Cortex of kidney (tissue), 1 donor: ENCODE results near the gene IL23A.

Source experiments
- DNase-seq: peaks from one replicate; lab custom pipeline; 2025; lab: John Stamatoyannopoulos, UW

Gene IL23A

GRCh38 chr12:56361487-56362129 lies 22.9 kb downstream of the IL23A start:
- no peak for DNase-seq

GRCh38 chr12:56362130-56363059 lies 23.7 kb downstream of the IL23A start, which contains the start of gene APOF:
Gene APOF, minus strand, starts transcription at chr12:56362857. Its CDS starts 112 bp downstream, at chr12:56362745.
- no peak for DNase-seq

- no peak for DNase-seq
Observed at GRCh38 chr12:56366948-56367347, 28.3 kb downstream of the IL23A start.

GRCh38 chr12:56373515-56373914 lies 34.8 kb downstream of the IL23A start:
- no peak for DNase-seq

- DNase-seq: no peak
Observed at GRCh38 chr12:56374726-56375597, 36.3 kb downstream of the IL23A start.

GRCh38 chr12:56375598-56376434 lies 37.1 kb downstream of the IL23A start:
- DNase-seq: no peak

GRCh38 chr12:56377310-56377988 lies 38.8 kb downstream of the IL23A start:
- DNase-seq: no peak

- DNase-seq: no peak
Observed at GRCh38 chr12:56377989-56378316, 39.3 kb downstream of the IL23A start.

GRCh38 chr12:56382611-56383010 lies 43.9 kb downstream of the IL23A start:
- DNase-seq: no peak

GRCh38 chr12:56385873-56386272 lies 47.2 kb downstream of the IL23A start:
- DNase-seq: no peak

- no peak for DNase-seq
Observed at GRCh38 chr12:56387152-56387736, 48.6 kb downstream of the IL23A start.

- no peak for DNase-seq
Observed at GRCh38 chr12:56389412-56389811, 50.7 kb downstream of the IL23A start.
